T-helper 2 cell treated with Interferon-gamma antibody and Interleukin-4, amounts not matched to agents 5 μg/mL and 100 μg/mL, for 36 hours (primary cell): ENCODE results near the gene PRKAR2B.
A peak's percentile ranks its signal among the peaks of the same experiment; 100 is the strongest.
"Not testable (repeated sequence)": the region's sequence is repeated elsewhere in the genome, so short reads cannot be mapped to it uniquely, and the experiment has no call there.

Experiments used
- DNase-seq: peaks from one replicate; pipeline ENCODE4 v3.0.0; 2021; ENCODE audit warnings: low spot score
- H3K27ac Mint-ChIP-seq: one replicate; pipeline ENCODE4 v1.8.0; 2021; ENCODE audit warnings: mild to moderate bottlenecking, mixed read lengths
- H3K27me3 Mint-ChIP-seq: one replicate; pipeline ENCODE4 v1.8.0; 2021; ENCODE audit warnings: low read depth, mixed read lengths
- H3K36me3 Mint-ChIP-seq: one replicate; pipeline ENCODE4 v1.8.0; 2021; ENCODE audit warnings: low read depth, mixed read lengths
- H3K4me1 Mint-ChIP-seq: one replicate; pipeline ENCODE4 v1.8.0; 2021; ENCODE audit warnings: low read depth, mixed read lengths
- H3K4me3 Mint-ChIP-seq: one replicate; pipeline ENCODE4 v1.8.0; 2022; ENCODE audit warnings: mild to moderate bottlenecking, moderate library complexity, mixed read lengths
- H3K9me3 Mint-ChIP-seq: one replicate; pipeline ENCODE4 v1.8.0; 2021; ENCODE audit warnings: mixed read lengths

The PRKAR2B gene

DNA sequence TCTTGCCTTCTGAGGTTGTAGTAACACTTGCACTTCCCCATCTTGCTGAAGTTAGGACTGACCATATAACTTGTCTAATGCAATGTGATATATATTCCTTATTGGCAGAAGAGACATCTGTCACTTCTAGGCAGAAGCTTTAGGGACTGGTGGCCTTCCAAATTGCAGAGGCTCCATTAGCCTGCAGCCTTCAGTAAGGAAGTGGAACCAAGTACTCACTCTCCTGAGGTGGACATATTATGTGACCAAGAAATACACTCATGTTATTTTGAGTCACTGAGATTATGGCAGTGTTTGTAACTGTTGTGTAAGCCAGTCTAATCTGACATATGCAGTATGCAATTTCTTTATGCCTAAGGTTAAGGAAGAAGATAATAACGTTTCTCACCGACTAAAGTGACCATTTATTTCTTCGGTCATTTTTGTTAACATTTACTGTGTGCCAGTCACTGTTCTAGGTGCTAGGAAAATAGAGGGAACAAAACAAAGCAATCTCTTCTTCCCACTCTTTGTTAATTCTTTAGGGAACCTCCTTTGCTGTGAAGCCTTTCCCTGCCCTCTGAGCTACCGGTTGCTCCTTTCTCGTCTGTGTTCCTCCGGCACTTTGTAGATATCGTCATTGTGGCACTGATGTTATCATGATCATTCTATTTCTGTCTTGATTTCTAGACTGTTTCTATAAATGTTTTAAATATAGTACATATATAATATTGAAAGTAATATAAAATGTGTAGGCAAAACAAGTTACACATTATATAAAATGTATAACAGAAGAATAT is 71.4 kb downstream of the PRKAR2B start:
- Mint-ChIP-seq H3K4me1 (no peaks in the 10 kb centered on the region), H3K9me3 (no peaks in the 10 kb centered on the region), H3K36me3 (no peaks in the 10 kb centered on the region), H3K4me3 (no peak overlapping the region), H3K27ac (no peak overlapping the region), H3K27me3 (peaks cover 19% of the 10 kb centered on the region)
- no peak for DNase-seq

DNA sequence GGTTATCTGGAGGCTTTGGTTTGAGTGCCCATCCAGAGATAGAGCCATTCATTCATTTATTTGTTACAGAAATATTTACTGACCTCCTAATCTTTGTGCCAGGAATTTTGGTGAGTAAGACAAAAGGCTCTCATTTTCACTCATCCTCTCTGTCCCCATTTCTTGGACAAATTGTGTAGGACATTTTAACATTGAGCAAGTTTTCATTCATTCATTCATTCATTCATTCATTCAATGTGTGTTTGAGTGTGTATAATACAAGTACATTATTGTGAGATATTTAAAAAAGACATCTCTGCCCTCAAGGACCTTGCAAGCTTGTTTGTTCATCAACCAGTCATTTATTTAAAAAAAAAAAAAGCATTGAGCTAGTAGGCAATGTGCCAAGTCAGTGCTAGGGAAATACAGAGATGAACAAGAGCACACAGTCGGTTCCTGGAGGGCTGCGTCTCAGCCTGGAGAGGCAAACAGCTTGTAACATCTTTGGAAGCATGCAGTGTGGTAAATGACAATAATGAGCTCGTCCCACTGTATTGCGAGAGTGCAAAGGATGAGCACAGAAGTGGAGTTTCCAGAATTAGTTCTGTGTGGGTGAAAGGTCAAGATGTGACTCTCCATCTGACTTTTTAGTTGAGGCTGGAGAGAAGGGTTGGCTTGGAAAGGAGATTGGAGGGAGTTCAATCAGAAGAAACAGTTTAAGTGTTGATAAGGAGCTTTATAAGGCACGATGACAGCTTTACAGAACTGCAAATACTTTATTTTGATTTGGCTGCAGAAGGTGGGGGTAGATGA is 73.8 kb downstream of the PRKAR2B start:
- Mint-ChIP-seq H3K27ac (no peak overlapping the region), H3K4me1 (no peaks in the 10 kb centered on the region), H3K27me3 (peaks cover 19% of the 10 kb centered on the region), H3K4me3 (no peak overlapping the region), H3K9me3 (no peaks in the 10 kb centered on the region), H3K36me3 (no peaks in the 10 kb centered on the region)
- DNase-seq, result no peak

DNA sequence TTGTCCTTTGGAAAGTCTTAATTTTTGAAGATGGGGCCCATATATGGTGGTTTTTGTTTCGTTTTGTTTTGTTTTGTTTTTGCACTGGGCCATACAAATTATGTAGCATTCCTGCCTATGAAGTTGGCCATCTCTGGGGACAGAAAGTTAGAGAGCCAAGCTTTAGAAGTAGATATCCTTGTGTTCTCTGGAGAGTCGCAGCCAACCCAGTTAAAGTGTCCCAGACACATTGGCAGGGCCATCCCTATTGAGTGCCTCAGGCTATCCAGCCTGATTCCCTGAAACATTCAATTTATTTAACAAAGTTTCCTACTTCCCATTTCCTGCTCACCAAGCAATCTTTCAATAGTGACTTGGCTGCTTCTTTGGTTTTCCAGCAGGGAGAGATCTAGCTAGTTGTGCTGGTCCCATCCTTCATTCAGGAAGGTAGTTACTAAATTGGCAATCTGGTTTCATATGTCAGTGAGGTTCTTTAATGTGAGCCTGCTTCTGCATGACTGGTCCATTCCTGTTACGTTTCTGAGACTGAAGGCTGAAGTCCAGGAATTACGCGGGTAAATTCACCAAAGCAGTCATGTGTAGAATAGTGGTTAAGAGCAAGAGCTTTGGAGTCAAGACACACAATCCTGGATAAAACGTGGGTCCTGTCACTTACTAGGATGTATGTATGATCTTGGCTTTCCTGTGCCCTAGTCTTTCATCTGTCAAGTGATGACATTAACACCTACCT is 75.0 kb downstream of the PRKAR2B start:
- H3K27ac Mint-ChIP-seq, result no peak overlapping the region
- no peaks in the 10 kb centered on the region for H3K9me3 Mint-ChIP-seq
- no peak overlapping the region for H3K4me3 Mint-ChIP-seq
- H3K4me1 Mint-ChIP-seq, result no peaks in the 10 kb centered on the region
- H3K36me3 Mint-ChIP-seq, result no peaks in the 10 kb centered on the region
- H3K27me3 Mint-ChIP-seq, result peaks cover 11% of the 10 kb centered on the region
- DNase-seq, result no peak

DNA sequence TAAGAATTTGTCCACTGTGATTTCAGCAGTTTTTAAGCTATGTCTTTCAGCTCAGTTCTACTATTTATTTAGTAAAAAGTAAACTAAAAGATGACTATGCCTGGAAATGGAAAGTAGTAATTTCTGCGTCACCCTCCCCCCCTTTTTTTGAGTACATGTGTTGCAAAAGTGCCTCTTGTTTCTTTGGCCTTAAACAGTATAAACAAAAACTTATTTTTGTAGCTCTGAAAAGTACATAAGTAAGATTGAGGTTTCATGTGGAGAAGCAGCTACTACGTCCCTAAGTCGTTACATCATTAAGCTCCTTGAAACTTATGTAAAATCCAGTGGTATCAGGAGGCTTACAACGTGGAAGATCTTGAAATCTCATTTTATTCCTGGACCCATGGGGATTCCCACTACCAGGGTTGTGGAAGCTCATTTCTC is 78.0 kb downstream of the PRKAR2B start:
- DNase-seq, result no peak
- peaks cover 3% of the 10 kb centered on the region for H3K27me3 Mint-ChIP-seq
- no peak overlapping the region for H3K27ac Mint-ChIP-seq
- H3K9me3 Mint-ChIP-seq, result no peaks in the 10 kb centered on the region
- peaks cover 17% of the 10 kb centered on the region for H3K4me1 Mint-ChIP-seq
- no peaks in the 10 kb centered on the region for H3K36me3 Mint-ChIP-seq
- H3K4me3 Mint-ChIP-seq, result no peak overlapping the region

DNA sequence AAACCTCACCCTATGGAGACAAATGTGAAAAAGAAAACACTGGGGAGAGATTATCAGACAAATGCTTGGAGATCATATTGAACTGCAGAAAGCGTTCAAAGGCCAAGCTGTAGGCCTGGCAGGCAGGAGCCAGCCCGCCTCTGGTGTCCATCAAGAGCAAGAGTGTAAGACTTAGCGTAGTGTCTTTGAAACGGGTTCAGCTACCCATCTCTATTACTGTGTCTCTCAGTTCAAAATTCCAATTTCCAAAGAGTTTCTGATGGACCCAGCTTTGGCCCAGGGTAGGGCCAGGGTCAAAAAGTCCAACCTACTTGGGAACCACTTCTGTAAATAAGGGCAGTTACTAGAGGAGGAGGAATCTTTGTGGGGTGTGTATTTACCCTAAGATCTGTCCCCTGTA is 78.9 kb downstream of the PRKAR2B start:
- no peaks in the 10 kb centered on the region for H3K27me3 Mint-ChIP-seq
- H3K27ac Mint-ChIP-seq, result no peak overlapping the region
- H3K36me3 Mint-ChIP-seq, result no peaks in the 10 kb centered on the region
- H3K4me3 Mint-ChIP-seq, result no peak overlapping the region
- H3K4me1 Mint-ChIP-seq, result peaks cover 17% of the 10 kb centered on the region
- no peaks in the 10 kb centered on the region for H3K9me3 Mint-ChIP-seq
- DNase-seq, result no peak

DNA sequence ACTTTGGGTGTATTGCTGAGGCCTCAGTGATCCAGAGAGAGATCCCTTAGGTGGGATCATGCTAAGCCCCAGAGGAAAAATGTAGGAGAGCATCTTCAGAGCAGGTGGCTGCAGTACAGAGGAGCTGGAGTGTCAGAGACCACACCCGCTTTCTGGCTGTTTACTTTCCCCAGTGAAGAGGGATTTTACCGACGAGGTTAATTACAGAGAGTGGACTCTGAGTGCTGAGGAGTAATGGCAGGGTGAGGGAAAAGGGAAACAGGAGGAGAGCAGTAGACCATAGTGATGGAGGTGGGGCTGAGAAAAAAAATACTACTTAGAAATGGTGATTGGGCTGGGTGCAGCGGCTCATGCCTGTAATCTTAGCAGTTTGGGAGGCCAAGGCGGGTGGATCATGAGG is 81.0 kb downstream of the PRKAR2B start:
- Mint-ChIP-seq H3K27me3 (no peaks in the 10 kb centered on the region), H3K36me3 (no peaks in the 10 kb centered on the region), H3K9me3 (no peaks in the 10 kb centered on the region), H3K4me1 (peaks cover 17% of the 10 kb centered on the region), H3K27ac (peak overlapping the region; percentile 85), H3K4me3 (peak overlapping the region; percentile 81)
- DNase-seq, result no peak

DNA sequence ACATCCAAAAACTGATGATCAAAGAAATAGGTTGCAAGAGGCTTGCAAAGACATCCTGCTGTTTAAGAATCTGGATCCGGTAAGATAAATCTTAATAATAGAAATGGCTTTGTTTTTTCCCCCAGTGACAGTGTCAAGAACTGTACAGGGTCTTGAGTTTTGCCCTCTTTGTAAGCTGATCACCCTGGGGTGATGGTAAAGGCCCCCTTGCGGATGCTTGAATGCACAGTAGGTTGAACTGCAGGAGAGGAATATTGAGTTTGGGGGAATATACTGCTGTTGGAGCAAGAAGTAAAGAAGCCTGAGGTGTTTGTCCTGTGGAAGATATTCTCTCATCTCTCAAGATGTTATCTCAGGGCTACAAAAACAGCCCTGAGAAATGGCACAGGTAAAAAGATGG is 83.7 kb downstream of the PRKAR2B start:
- Mint-ChIP-seq H3K4me1 (peaks cover 17% of the 10 kb centered on the region), H3K9me3 (no peaks in the 10 kb centered on the region), H3K36me3 (no peaks in the 10 kb centered on the region), H3K27me3 (peaks cover 8% of the 10 kb centered on the region), H3K27ac (no peak overlapping the region), H3K4me3 (no peak overlapping the region)
- no peak for DNase-seq

DNA sequence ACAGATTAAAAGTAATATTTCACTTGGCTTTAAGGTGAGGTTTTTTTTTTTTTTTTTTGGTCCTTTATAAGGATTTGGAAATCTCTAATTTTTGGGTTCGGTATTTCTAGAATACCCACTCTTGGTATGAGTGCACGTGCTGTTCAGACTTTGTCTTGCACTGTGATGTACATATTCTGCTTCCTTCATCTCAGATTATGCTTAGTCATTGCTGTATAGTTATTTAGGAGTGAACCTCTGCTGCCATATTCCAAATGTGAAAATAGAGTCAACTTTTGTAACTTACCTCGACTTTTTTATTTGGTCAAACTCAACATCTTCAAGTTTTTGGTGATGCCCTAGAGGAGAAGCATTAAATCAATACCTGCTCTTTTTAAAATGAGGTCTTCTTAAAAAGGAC is 84.2 kb downstream of the PRKAR2B start:
- no peak for DNase-seq
- no peaks in the 10 kb centered on the region for H3K9me3 Mint-ChIP-seq
- H3K4me3 Mint-ChIP-seq, result no peak overlapping the region
- H3K36me3 Mint-ChIP-seq, result no peaks in the 10 kb centered on the region
- peaks cover 17% of the 10 kb centered on the region for H3K4me1 Mint-ChIP-seq
- peaks cover 8% of the 10 kb centered on the region for H3K27me3 Mint-ChIP-seq
- no peak overlapping the region for H3K27ac Mint-ChIP-seq

DNA sequence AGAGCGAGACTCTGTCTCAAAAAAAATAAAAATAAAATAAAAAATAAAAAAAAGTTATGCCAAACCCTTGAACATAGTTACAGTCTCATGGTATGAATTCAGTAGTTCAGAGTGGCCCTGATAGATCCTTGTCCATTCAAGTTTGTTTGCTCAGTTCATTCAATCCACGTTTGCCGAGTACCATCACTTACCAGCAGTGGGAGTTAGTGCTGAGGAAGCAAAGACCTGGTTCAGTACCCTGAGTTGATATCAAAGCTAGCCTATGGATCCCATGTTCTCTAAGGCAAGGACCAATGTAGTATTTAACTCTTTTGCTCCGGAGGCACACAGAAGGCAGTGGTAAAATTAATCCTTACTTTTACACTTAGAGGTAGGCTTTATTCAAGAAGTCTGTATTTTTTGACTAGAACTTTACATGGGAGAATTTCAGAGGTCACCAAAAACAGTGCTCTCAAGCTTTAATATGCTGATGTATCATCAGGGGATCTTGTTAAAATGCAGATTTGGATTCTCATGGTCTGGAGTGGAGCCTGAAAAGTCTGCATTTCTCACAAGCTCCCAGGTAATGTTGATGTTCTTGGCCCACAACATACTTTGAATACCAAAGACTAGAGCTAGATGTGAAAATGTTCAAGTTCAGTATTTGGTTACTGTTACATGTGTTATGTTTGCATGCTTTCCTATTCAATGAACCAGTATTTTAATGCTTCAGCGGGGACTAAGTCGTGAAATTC is 86.1 kb downstream of the PRKAR2B start:
- peaks cover 18% of the 10 kb centered on the region for H3K27me3 Mint-ChIP-seq
- no peak overlapping the region for H3K4me3 Mint-ChIP-seq
- no peak overlapping the region for H3K27ac Mint-ChIP-seq
- DNase-seq, result no peak
- no peaks in the 10 kb centered on the region for H3K9me3 Mint-ChIP-seq
- no peaks in the 10 kb centered on the region for H3K36me3 Mint-ChIP-seq
- peaks cover 13% of the 10 kb centered on the region for H3K4me1 Mint-ChIP-seq

DNA sequence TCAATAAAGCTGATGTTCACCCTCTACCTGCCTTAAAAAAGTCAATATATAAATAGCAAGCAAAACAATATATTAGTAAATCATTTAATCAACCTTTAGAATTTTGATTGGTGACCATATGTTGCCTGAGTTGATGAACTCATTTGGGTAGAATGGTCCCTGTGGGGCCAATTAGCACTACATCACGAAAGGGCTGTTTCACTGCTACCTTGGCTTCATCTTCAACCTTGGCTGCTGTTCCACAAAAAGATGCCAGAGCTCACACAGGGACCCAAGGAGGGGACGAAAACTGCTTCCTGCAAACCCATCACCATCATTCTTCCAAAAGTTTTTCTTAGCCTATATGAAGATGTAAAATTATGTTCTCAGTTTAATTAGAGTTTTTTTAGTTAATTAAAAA is 88.9 kb downstream of the PRKAR2B start:
- DNase-seq, result no peak
- no peaks in the 10 kb centered on the region for H3K9me3 Mint-ChIP-seq
- H3K4me3 Mint-ChIP-seq, result no peak overlapping the region
- H3K27me3 Mint-ChIP-seq, result peaks cover 36% of the 10 kb centered on the region
- H3K27ac Mint-ChIP-seq, result no peak overlapping the region
- H3K4me1 Mint-ChIP-seq, result no peaks in the 10 kb centered on the region
- no peaks in the 10 kb centered on the region for H3K36me3 Mint-ChIP-seq

DNA sequence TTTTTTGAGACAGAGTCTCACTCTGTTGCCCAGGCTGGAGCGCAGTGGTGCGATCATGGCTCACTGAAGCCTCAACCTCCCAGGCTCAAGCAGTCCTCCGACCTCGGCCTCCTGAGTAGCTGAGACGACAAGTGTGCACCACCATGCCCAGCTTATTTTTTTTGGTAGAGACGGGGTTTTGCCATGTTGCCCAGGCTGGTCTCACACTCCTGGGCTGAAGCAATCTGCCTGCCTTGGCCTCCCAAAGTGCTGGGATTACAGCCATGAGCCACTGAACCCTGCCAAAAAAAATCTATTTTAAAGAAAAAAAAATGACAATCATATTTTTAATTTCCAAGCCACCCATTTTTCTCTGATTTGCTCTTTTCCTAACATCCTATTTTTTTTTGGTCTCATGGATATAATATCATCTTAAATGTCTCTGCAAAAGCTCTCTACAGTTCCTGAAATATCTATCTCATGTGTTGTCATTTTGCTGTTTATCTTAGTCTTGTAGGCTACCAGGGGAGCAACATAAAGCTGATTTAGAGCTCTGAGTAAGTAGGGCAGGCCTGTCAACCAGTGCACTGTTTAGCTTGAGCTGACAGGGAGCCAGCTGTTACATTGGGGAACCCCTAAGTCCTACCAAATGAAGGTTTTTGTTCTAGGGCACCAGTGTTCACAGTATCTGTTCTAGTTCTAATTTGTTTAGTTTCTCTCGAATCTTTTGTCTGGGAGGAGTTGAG is 94.4 kb downstream of the PRKAR2B start:
- peaks cover 44% of the 10 kb centered on the region for H3K27me3 Mint-ChIP-seq

DNA sequence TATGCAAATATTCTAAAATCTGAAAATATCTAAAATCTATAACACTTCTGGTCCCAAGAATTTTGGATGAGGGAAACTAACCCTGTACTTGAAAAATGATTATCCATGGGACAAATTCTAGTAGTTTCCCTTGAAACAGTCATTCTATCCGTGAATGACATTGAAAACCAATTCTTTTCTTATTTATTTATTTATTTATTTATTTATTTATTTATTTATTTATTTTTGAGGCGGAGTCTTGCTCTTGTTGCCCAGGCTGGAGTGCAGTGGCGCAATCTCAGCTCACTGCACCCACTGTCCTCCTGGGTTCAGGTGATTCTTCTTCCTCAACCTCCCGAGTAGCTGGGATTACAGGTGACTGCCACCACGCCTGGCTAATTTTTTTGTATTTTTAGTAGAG is 99.4 kb downstream of the PRKAR2B start:
- not testable (repeated sequence) for H3K27ac Mint-ChIP-seq, H3K4me1 Mint-ChIP-seq, H3K9me3 Mint-ChIP-seq, H3K36me3 Mint-ChIP-seq, DNase-seq, H3K4me3 Mint-ChIP-seq
- H3K27me3 Mint-ChIP-seq, result peaks cover 15% of the 10 kb centered on the region

More for the DNA sequence above, 94.4 kb downstream of the PRKAR2B start:
- H3K27ac Mint-ChIP-seq, result no peak overlapping the region
- H3K36me3 Mint-ChIP-seq, result no peaks in the 10 kb centered on the region
- no peaks in the 10 kb centered on the region for H3K4me1 Mint-ChIP-seq
- no peaks in the 10 kb centered on the region for H3K9me3 Mint-ChIP-seq
- H3K4me3 Mint-ChIP-seq, result no peak overlapping the region
- no peak for DNase-seq
